ENCODE results near the gene COPS7A.
"Not testable (repeated sequence)": the region's sequence is repeated elsewhere in the genome, so short reads cannot be mapped to it uniquely, and the experiment has no call there.

DNA sequence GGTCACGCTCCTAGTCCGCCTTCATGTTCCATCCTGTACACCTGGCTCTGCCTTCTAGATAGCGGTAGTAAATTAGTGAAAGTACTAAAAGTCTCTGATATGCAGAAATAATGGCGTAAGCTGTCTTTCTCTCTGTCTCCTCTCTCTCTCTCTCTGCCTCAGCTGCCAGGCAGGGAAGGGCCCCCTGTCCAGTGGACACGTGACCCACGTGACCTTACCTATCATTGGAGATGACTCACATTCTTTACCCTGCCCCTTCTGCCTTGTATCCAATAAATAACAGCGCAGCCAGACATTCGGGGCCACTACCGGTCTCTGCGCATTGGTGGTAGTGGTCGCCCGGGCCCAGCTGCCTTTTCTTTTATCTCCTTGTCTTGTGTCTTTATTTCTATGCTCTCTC lies 18.2 kb downstream of the COPS7A start:
- TF ChIP-seq, protein P1, sequence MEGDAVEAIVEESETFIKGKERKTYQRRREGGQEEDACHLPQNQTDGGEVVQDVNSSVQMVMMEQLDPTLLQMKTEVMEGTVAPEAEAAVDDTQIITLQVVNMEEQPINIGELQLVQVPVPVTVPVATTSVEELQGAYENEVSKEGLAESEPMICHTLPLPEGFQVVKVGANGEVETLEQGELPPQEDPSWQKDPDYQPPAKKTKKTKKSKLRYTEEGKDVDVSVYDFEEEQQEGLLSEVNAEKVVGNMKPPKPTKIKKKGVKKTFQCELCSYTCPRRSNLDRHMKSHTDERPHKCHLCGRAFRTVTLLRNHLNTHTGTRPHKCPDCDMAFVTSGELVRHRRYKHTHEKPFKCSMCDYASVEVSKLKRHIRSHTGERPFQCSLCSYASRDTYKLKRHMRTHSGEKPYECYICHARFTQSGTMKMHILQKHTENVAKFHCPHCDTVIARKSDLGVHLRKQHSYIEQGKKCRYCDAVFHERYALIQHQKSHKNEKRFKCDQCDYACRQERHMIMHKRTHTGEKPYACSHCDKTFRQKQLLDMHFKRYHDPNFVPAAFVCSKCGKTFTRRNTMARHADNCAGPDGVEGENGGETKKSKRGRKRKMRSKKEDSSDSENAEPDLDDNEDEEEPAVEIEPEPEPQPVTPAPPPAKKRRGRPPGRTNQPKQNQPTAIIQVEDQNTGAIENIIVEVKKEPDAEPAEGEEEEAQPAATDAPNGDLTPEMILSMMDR (IDR thresholded peaks at IDR 0.05) = not testable (repeated sequence)
- TF ChIP-seq POLR2A (IDR thresholded peaks at IDR 0.05) = not testable (repeated sequence)
